HEK293 (cell line): Measurements from ENCODE around the gene NEGR1.

Experiments used
- CTCF ChIA-PET: fragments of 350-600 bp; formaldehyde crosslinking; extraction: SDS; loops from one replicate; lab custom pipeline; 2021; ENCODE audit warnings: antibody characterized with exemption; lab: Yijun Ruan, JAX
- POLR2A ChIA-PET: fragments of 300-600 bp; formaldehyde crosslinking; extraction: SDS; loops from one replicate; lab custom pipeline; 2020; ENCODE audit warnings: antibody characterized with exemption, inconsistent platforms; lab: Yijun Ruan, JAX
- H3K27ac ChIP-seq: fragments of 200-500 bp; sonication (Bioruptor generic); 2 replicates; pipeline ENCODE4 v1.5.1; 2014; ENCODE audit warnings: low read depth, low read length, control low read depth, inconsistent platforms; ENCODE audit errors: extremely low read depth
- H3K36me3 ChIP-seq, 2 experiments: fragments of 200-500 bp in 1 of 2; sonication (Bioruptor generic) in 1 of 2; 1 replicate in 1 of 2; 2 replicates in 1 of 2; pipeline ENCODE4 v1.5.1; 2014 to 2017; ENCODE audit warnings: inconsistent platforms in 2 of 2, low read length in 2 of 2; ENCODE audit not compliant: control insufficient read depth in 2 of 2, insufficient read depth in 1 of 2
- H3K4me1 ChIP-seq: fragments of 200-500 bp; sonication (Bioruptor generic); 2 replicates; pipeline ENCODE4 v1.5.1; 2014; ENCODE audit warnings: mild to moderate bottlenecking, low read length, inconsistent platforms; ENCODE audit not compliant: control insufficient read depth, insufficient read depth
- H3K4me3 ChIP-seq: 2 replicates; pipeline ENCODE4 v1.5.1; 2011; ENCODE audit warnings: low read depth, mild to moderate bottlenecking, control low read depth, low read length, moderate library complexity
- H3K9me3 ChIP-seq: fragments of 200-500 bp; sonication (Bioruptor generic); 2 replicates; pipeline ENCODE4 v1.5.1; 2014; ENCODE audit warnings: low read depth, low read length, inconsistent platforms; ENCODE audit not compliant: control insufficient read depth, insufficient read depth
- GLI2 ChIP-seq: fragments of 450-650 bp; formaldehyde crosslinking; IDR thresholded peaks from 2 replicates; pipeline ENCODE4; 2017; ENCODE audit warnings: missing biosample characterization, missing genetic modification characterization, low read depth, borderline replicate concordance
- GLIS1 ChIP-seq: fragments of 450-650 bp; formaldehyde crosslinking; IDR thresholded peaks from 2 replicates; pipeline ENCODE4 v1.5.1; 2016; ENCODE audit warnings: missing biosample characterization, missing genetic modification characterization
- KLF16 ChIP-seq: fragments of 450-650 bp; formaldehyde crosslinking; IDR thresholded peaks from 2 replicates; pipeline ENCODE4 v1.5.1; 2017; ENCODE audit warnings: missing biosample characterization, missing genetic modification characterization
- KLF9 ChIP-seq: fragments of 450-650 bp; formaldehyde crosslinking; IDR thresholded peaks from 2 replicates; pipeline ENCODE4 v1.5.1; 2016; ENCODE audit warnings: missing biosample characterization, missing genetic modification characterization, low read depth
- SCRT2 ChIP-seq: fragments of 450-650 bp; formaldehyde crosslinking; IDR thresholded peaks from 2 replicates; pipeline ENCODE4 v1.5.1; 2016; ENCODE audit warnings: missing biosample characterization, missing genetic modification characterization
- ZNF169 ChIP-seq: fragments of 450-650 bp; formaldehyde crosslinking; IDR thresholded peaks from 2 replicates; pipeline ENCODE4 v1.5.1; 2016; ENCODE audit warnings: missing biosample characterization, missing genetic modification characterization
- ZNF202 ChIP-seq: fragments of 450-650 bp; formaldehyde crosslinking; IDR thresholded peaks from 2 replicates; pipeline ENCODE4 v1.5.1; 2016; ENCODE audit warnings: missing biosample characterization, missing genetic modification characterization, borderline replicate concordance
- ZNF239 ChIP-seq: fragments of 450-650 bp; formaldehyde crosslinking; IDR thresholded peaks from 2 replicates; pipeline ENCODE4 v1.5.1; 2016; ENCODE audit warnings: missing biosample characterization, missing genetic modification characterization
- ZNF48 ChIP-seq: fragments of 450-650 bp; formaldehyde crosslinking; IDR thresholded peaks from 2 replicates; pipeline ENCODE4 v1.5.1; 2016; ENCODE audit warnings: missing biosample characterization, missing genetic modification characterization
- ZNF510 ChIP-seq: fragments of 450-650 bp; formaldehyde crosslinking; IDR thresholded peaks from 2 replicates; pipeline ENCODE4 v1.5.1; 2018; ENCODE audit warnings: mild to moderate bottlenecking, missing genetic modification characterization, missing biosample characterization; ENCODE audit not compliant: insufficient replicate concordance
- ZNF514 ChIP-seq: fragments of 450-650 bp; formaldehyde crosslinking; IDR thresholded peaks from 2 replicates; pipeline ENCODE4 v1.5.1; 2016; ENCODE audit warnings: missing biosample characterization, missing genetic modification characterization
- ZNF623 ChIP-seq: fragments of 450-650 bp; formaldehyde crosslinking; IDR thresholded peaks from 2 replicates; pipeline ENCODE4 v1.5.1; 2016; ENCODE audit warnings: missing biosample characterization, missing genetic modification characterization
- ZNF791 ChIP-seq: fragments of 450-650 bp; formaldehyde crosslinking; IDR thresholded peaks from 2 replicates; pipeline ENCODE4 v1.5.1; 2016; ENCODE audit warnings: missing biosample characterization, missing genetic modification characterization
- ZNF792 ChIP-seq: fragments of 450-650 bp; formaldehyde crosslinking; IDR thresholded peaks from 2 replicates; pipeline ENCODE4 v1.5.1; 2016; ENCODE audit warnings: missing biosample characterization, missing genetic modification characterization
- ZXDB ChIP-seq: fragments of 450-650 bp; formaldehyde crosslinking; IDR thresholded peaks from 2 replicates; pipeline ENCODE4 v1.5.1; 2016; ENCODE audit warnings: missing biosample characterization, missing genetic modification characterization
- TF ChIP-seq, protein P1 (sequence below): fragments of 450-650 bp; formaldehyde crosslinking; IDR thresholded peaks from 2 replicates; pipeline ENCODE4 v1.5.1; 2016; ENCODE audit warnings: missing biosample characterization, missing genetic modification characterization
- TF ChIP-seq, protein P2 (sequence below): fragments of 450-650 bp; formaldehyde crosslinking; IDR thresholded peaks from 2 replicates; pipeline ENCODE4 v1.5.1; 2016; ENCODE audit warnings: missing biosample characterization, missing genetic modification characterization
- TF ChIP-seq, protein P3 (sequence below): fragments of 450-650 bp; formaldehyde crosslinking; IDR thresholded peaks from 2 replicates; pipeline ENCODE4 v1.5.1; 2017; ENCODE audit warnings: missing biosample characterization, missing genetic modification characterization
- TF ChIP-seq, protein P4 (sequence below): fragments of 450-650 bp; formaldehyde crosslinking; conservative IDR thresholded peaks from 2 replicates; pipeline ENCODE4 v1.5.1; 2016; ENCODE audit warnings: low read depth, missing biosample characterization, missing genetic modification characterization

NEGR1 gene

DNA sequence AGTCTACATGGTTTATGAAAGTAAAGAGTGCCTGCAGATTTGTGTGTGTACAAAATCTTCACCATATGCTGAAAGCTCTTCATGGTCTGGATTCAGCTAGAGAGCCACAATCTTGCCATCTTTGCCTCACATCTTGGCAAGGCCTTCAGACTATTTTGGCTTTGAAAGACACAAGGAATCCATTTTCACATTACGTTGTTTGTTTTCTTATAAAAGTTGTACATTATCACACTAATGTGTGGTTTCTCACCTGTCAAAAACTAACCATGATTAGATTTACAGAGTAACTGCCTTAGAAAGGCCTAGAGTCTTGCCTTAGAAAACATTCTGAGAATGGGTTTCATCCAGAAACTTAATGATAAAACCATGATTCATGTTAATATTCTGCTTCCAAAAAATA is 494.6 kb downstream of the NEGR1 start:
- TF ChIP-seq ZNF791 (tag by site-specific recombination), result no peak
- no peak for TF ChIP-seq ZNF510 (tag by site-specific recombination)
- no peak for TF ChIP-seq ZXDB (tag by site-specific recombination)
- TF ChIP-seq ZNF48 (tag by site-specific recombination), result no peak
- no peak for TF ChIP-seq ZNF202
- TF ChIP-seq KLF9 (tag by site-specific recombination), result no peak
- no peak for TF ChIP-seq ZNF239 (tag by site-specific recombination)
- TF ChIP-seq, protein P1, sequence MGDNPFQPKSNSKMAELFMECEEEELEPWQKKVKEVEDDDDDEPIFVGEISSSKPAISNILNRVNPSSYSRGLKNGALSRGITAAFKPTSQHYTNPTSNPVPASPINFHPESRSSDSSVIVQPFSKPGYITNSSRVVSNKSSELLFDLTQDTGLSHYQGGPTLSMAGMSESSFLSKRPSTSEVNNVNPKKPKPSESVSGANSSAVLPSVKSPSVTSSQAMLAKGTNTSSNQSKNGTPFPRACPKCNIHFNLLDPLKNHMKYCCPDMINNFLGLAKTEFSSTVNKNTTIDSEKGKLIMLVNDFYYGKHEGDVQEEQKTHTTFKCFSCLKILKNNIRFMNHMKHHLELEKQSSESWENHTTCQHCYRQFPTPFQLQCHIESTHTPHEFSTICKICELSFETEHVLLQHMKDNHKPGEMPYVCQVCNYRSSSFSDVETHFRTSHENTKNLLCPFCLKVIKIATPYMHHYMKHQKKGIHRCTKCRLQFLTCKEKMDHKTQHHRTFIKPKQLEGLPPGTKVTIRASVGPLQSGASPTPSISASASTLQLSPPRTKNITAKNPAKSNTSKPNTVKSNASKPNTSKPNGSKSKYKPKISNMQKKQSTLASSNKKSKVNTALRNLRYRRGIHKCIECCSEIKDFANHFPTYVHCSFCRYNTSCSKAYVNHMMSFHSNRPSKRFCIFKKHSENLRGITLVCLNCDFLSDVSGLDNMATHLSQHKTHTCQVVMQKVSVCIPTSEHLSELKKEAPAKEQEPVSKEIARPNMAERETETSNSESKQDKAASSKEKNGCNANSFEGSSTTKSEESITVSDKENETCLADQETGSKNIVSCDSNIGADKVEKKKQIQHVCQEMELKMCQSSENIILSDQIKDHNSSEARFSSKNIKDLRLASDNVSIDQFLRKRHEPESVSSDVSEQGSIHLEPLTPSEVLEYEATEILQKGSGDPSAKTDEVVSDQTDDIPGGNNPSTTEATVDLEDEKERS (tag by site-specific recombination), result no peak
- no peak for TF ChIP-seq ZNF623
- TF ChIP-seq, protein P2, sequence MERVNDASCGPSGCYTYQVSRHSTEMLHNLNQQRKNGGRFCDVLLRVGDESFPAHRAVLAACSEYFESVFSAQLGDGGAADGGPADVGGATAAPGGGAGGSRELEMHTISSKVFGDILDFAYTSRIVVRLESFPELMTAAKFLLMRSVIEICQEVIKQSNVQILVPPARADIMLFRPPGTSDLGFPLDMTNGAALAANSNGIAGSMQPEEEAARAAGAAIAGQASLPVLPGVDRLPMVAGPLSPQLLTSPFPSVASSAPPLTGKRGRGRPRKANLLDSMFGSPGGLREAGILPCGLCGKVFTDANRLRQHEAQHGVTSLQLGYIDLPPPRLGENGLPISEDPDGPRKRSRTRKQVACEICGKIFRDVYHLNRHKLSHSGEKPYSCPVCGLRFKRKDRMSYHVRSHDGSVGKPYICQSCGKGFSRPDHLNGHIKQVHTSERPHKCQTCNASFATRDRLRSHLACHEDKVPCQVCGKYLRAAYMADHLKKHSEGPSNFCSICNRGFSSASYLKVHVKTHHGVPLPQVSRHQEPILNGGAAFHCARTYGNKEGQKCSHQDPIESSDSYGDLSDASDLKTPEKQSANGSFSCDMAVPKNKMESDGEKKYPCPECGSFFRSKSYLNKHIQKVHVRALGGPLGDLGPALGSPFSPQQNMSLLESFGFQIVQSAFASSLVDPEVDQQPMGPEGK (tag by site-specific recombination), result no peak
- TF ChIP-seq GLIS1 (tag by site-specific recombination), result no peak
- TF ChIP-seq, protein P3, sequence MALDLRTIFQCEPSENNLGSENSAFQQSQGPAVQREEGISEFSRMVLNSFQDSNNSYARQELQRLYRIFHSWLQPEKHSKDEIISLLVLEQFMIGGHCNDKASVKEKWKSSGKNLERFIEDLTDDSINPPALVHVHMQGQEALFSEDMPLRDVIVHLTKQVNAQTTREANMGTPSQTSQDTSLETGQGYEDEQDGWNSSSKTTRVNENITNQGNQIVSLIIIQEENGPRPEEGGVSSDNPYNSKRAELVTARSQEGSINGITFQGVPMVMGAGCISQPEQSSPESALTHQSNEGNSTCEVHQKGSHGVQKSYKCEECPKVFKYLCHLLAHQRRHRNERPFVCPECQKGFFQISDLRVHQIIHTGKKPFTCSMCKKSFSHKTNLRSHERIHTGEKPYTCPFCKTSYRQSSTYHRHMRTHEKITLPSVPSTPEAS (tag by site-specific recombination), result no peak
- no peak for TF ChIP-seq SCRT2
- no peak for TF ChIP-seq KLF16 (tag by site-specific recombination)
- no peak for TF ChIP-seq ZNF792 (tag by site-specific recombination)
- TF ChIP-seq, all 188 proteins: peak for 0
- no peaks in the 10 kb centered on the region for H3K9me3 ChIP-seq
- H3K27ac ChIP-seq, result no peak overlapping the region
- POLR2A ChIA-PET, result no interaction called here
- no peak overlapping the region for H3K4me3 ChIP-seq
- CTCF ChIA-PET, result no interaction called here
- no peaks in the 10 kb centered on the region for H3K36me3 ChIP-seq
- H3K4me1 ChIP-seq, result no peaks in the 10 kb centered on the region

DNA sequence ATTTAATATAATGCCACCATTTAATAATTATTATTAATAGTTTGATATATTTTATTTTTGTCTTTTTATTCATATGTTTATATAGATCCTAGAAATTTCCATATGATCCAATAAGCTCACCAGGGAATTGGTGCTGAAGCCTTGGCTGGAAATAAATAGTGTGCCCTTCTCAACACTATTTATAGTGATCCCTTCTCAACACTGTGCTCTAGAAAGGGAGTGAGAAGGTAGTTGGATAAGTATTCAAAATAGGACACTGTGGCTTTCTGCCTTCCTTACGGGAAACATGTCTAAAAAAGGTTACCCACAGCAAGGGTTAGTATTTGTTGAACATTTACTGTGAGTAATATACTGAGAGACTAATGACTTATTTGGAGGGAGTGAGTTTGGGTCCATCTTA is 496.1 kb downstream of the NEGR1 start:
- no peaks in the 10 kb centered on the region for H3K36me3 ChIP-seq
- H3K4me3 ChIP-seq, result no peak overlapping the region
- H3K4me1 ChIP-seq, result no peaks in the 10 kb centered on the region
- ChIA-PET CTCF (no interaction called here), POLR2A (no interaction called here)
- TF ChIP-seq ZNF169, result no peak
- TF ChIP-seq, protein P1 (tag by site-specific recombination), result no peak
- no peak for TF ChIP-seq ZNF514 (tag by site-specific recombination)
- TF ChIP-seq GLI2, result no peak
- TF ChIP-seq, protein P4, sequence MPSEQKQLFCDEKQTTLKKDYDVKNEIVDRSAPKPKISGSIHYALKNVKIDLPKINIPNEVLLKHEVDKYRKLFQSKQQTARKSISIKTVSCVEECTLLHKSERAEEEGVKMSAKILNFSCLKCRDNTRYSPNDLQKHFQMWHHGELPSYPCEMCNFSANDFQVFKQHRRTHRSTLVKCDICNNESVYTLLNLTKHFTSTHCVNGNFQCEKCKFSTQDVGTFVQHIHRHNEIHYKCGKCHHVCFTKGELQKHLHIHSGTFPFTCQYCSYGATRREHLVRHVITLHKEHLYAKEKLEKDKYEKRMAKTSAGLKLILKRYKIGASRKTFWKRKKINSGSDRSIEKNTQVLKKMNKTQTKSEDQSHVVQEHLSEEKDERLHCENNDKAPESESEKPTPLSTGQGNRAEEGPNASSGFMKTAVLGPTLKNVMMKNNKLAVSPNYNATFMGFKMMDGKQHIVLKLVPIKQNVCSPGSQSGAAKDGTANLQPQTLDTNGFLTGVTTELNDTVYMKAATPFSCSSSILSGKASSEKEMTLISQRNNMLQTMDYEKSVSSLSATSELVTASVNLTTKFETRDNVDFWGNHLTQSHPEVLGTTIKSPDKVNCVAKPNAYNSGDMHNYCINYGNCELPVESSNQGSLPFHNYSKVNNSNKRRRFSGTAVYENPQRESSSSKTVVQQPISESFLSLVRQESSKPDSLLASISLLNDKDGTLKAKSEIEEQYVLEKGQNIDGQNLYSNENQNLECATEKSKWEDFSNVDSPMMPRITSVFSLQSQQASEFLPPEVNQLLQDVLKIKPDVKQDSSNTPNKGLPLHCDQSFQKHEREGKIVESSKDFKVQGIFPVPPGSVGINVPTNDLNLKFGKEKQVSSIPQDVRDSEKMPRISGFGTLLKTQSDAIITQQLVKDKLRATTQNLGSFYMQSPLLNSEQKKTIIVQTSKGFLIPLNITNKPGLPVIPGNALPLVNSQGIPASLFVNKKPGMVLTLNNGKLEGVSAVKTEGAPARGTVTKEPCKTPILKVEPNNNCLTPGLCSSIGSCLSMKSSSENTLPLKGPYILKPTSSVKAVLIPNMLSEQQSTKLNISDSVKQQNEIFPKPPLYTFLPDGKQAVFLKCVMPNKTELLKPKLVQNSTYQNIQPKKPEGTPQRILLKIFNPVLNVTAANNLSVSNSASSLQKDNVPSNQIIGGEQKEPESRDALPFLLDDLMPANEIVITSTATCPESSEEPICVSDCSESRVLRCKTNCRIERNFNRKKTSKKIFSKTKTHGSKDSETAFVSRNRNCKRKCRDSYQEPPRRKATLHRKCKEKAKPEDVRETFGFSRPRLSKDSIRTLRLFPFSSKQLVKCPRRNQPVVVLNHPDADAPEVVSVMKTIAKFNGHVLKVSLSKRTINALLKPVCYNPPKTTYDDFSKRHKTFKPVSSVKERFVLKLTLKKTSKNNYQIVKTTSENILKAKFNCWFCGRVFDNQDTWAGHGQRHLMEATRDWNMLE, result no peak
- no peak overlapping the region for H3K27ac ChIP-seq
- no peaks in the 10 kb centered on the region for H3K9me3 ChIP-seq
